MG63 (cell line): ENCODE measurements around the gene TCF12. TPM values are rescaled to one million over a fixed set of nuclear protein-coding genes. Genes with fewer than 3 reads are reported as not detected.
"Not testable (repeated sequence)": the region's sequence is repeated elsewhere in the genome, so short reads cannot be mapped to it uniquely, and the experiment has no call there.

ENCODE experiments used
- DNase-seq: peaks from one replicate; pipeline ENCODE4 v3.0.0-alpha.2; 2020
- H3K27me3 ChIP-seq: fragments of 250-450 bp; sonication (Bioruptor Pico); 2 replicates; pipeline ENCODE4 v1.5.1; 2020; ENCODE audit warnings: mild to moderate bottlenecking, moderate library complexity
- H3K36me3 ChIP-seq: fragments of 250-450 bp; sonication (Bioruptor Pico); 2 replicates; pipeline ENCODE4 v1.5.1; 2020; ENCODE audit warnings: mild to moderate bottlenecking, moderate library complexity
- H3K4me3 ChIP-seq: fragments of 250-450 bp; sonication (Bioruptor Pico); 2 replicates; pipeline ENCODE4 v1.5.1; 2020; ENCODE audit warnings: mild to moderate bottlenecking, moderate library complexity
- H3K9me3 ChIP-seq: fragments of 250-450 bp; sonication (Bioruptor Pico); 2 replicates; pipeline ENCODE4 v1.5.1; 2020; ENCODE audit warnings: mild to moderate bottlenecking, moderate library complexity
- total RNA-seq: library from RNA; depleted of rRNA; stranded (reverse); fragments of >200 nt; shearing (Covaris generic); gene quantifications from 2 replicates; pipeline ENCODE4 v1.2.3, GENCODE V29; 2014; ENCODE audit warnings: low replicate concordance

The TCF12 gene
- total RNA-seq, 1 experiment from 2014 or later, result 48.8 TPM

GRCh38 chr15:57158997-57159668, 240.7 kb downstream of the TCF12 start:
- Histone ChIP-seq H3K4me3 (no peak overlapping the region), H3K36me3 (no peaks in the 10 kb centered on the region), H3K9me3 (no peaks in the 10 kb centered on the region), H3K27me3 (no peaks in the 10 kb centered on the region)
- DNase-seq, result no peak

- DNase-seq, result no peak
- Histone ChIP-seq H3K27me3 (no peaks in the 10 kb centered on the region), H3K9me3 (no peaks in the 10 kb centered on the region), H3K4me3 (no peak overlapping the region), H3K36me3 (no peaks in the 10 kb centered on the region)
These were observed 241.3 kb downstream of the TCF12 start for GRCh38 chr15:57159767-57160166.

GRCh38 chr15:57160823-57161560, 242.5 kb downstream of the TCF12 start:
- Histone ChIP-seq H3K27me3 (no peaks in the 10 kb centered on the region), H3K4me3 (no peak overlapping the region), H3K9me3 (no peaks in the 10 kb centered on the region), H3K36me3 (no peaks in the 10 kb centered on the region)
- DNase-seq, result peak; percentile 79

GRCh38 chr15:57164251-57164650, 245.8 kb downstream of the TCF12 start:
- not testable (repeated sequence) for H3K4me3 ChIP-seq, DNase-seq, H3K9me3 ChIP-seq, H3K27me3 ChIP-seq, H3K36me3 ChIP-seq

GRCh38 chr15:57165992-57166391, 247.5 kb downstream of the TCF12 start:
- Histone ChIP-seq H3K27me3 (no peaks in the 10 kb centered on the region), H3K4me3 (no peak overlapping the region), H3K36me3 (peaks cover 3% of the 10 kb centered on the region; the same call in 1 of the 2 replicates), H3K9me3 (no peaks in the 10 kb centered on the region)
- peak; percentile 61 for DNase-seq

- H3K36me3 ChIP-seq, result peaks cover 12% of the 10 kb centered on the region
- H3K9me3 ChIP-seq, result no peaks in the 10 kb centered on the region
- no peak overlapping the region for H3K4me3 ChIP-seq
- DNase-seq, result no peak
- no peaks in the 10 kb centered on the region for H3K27me3 ChIP-seq
These were observed 249.5 kb downstream of the TCF12 start for GRCh38 chr15:57167821-57168395.

- H3K36me3 ChIP-seq, result peaks cover 12% of the 10 kb centered on the region
- no peak for DNase-seq
- H3K4me3 ChIP-seq, result no peak overlapping the region
- no peaks in the 10 kb centered on the region for H3K27me3 ChIP-seq
- H3K9me3 ChIP-seq, result no peaks in the 10 kb centered on the region
These were observed 251.2 kb downstream of the TCF12 start for GRCh38 chr15:57169643-57170042.

- Histone ChIP-seq H3K4me3 (no peak overlapping the region), H3K36me3 (peaks cover 12% of the 10 kb centered on the region), H3K27me3 (no peaks in the 10 kb centered on the region), H3K9me3 (no peaks in the 10 kb centered on the region)
- DNase-seq, result no peak
These were observed 253.0 kb downstream of the TCF12 start for GRCh38 chr15:57171426-57171825.

- peaks cover 12% of the 10 kb centered on the region for H3K36me3 ChIP-seq
- no peaks in the 10 kb centered on the region for H3K27me3 ChIP-seq
- no peaks in the 10 kb centered on the region for H3K9me3 ChIP-seq
- DNase-seq, result no peak
- no peak overlapping the region for H3K4me3 ChIP-seq
These were observed 254.5 kb downstream of the TCF12 start for GRCh38 chr15:57172925-57173324.

- Histone ChIP-seq H3K36me3 (peaks cover 25% of the 10 kb centered on the region), H3K4me3 (no peak overlapping the region), H3K9me3 (peaks cover 7% of the 10 kb centered on the region), H3K27me3 (no peaks in the 10 kb centered on the region)
- DNase-seq, result no peak
These were observed 264.6 kb downstream of the TCF12 start for GRCh38 chr15:57183041-57183440.

- Histone ChIP-seq H3K4me3 (no peak overlapping the region), H3K36me3 (peaks cover 25% of the 10 kb centered on the region), H3K27me3 (no peaks in the 10 kb centered on the region), H3K9me3 (peaks cover 7% of the 10 kb centered on the region)
- no peak for DNase-seq
These were observed 265.3 kb downstream of the TCF12 start for GRCh38 chr15:57183614-57184344.

- H3K36me3 ChIP-seq, result peaks cover 25% of the 10 kb centered on the region
- H3K4me3 ChIP-seq, result no peak overlapping the region
- no peaks in the 10 kb centered on the region for H3K27me3 ChIP-seq
- no peak for DNase-seq
- peaks cover 7% of the 10 kb centered on the region for H3K9me3 ChIP-seq
These were observed 266.1 kb downstream of the TCF12 start for GRCh38 chr15:57184502-57184901.

- DNase-seq, result no peak
These were observed 267.1 kb downstream of the TCF12 start for GRCh38 chr15:57185507-57186074.

GRCh38 chr15:57189466-57189865, 271.0 kb downstream of the TCF12 start:
- no peak overlapping the region for H3K4me3 ChIP-seq
- H3K27me3 ChIP-seq, result no peaks in the 10 kb centered on the region
- peaks cover 37% of the 10 kb centered on the region for H3K36me3 ChIP-seq
- peaks cover 7% of the 10 kb centered on the region for H3K9me3 ChIP-seq
- no peak for DNase-seq

More at GRCh38 chr15:57185507-57186074, 267.1 kb downstream of the TCF12 start:
- Histone ChIP-seq H3K4me3 (no peak overlapping the region), H3K36me3 (peaks cover 25% of the 10 kb centered on the region), H3K9me3 (peaks cover 7% of the 10 kb centered on the region), H3K27me3 (no peaks in the 10 kb centered on the region)

GRCh38 chr15:57190208-57190607, 271.8 kb downstream of the TCF12 start:
- peaks cover 35% of the 10 kb centered on the region for H3K36me3 ChIP-seq
- H3K4me3 ChIP-seq, result no peak overlapping the region
- no peaks in the 10 kb centered on the region for H3K27me3 ChIP-seq
- H3K9me3 ChIP-seq, result peaks cover 7% of the 10 kb centered on the region
- DNase-seq, result no peak

GRCh38 chr15:57193161-57193560, 274.7 kb downstream of the TCF12 start:
- Histone ChIP-seq H3K9me3 (no peaks in the 10 kb centered on the region), H3K36me3 (peaks cover 23% of the 10 kb centered on the region), H3K4me3 (no peak overlapping the region), H3K27me3 (no peaks in the 10 kb centered on the region)
- DNase-seq, result no peak

GRCh38 chr15:57195326-57195725, 276.9 kb downstream of the TCF12 start:
- Histone ChIP-seq H3K27me3 (no peaks in the 10 kb centered on the region), H3K9me3 (no peaks in the 10 kb centered on the region), H3K36me3 (peaks cover 23% of the 10 kb centered on the region), H3K4me3 (no peak overlapping the region)
- DNase-seq, result no peak
